Right cardiac atrium (tissue), 5 donors: ENCODE measurements around the gene ZNF620. TPM values are rescaled to one million over a fixed set of nuclear protein-coding genes. Genes with fewer than 3 reads are reported as not detected.
"Not testable (repeated sequence)": the region's sequence is repeated elsewhere in the genome, so short reads cannot be mapped to it uniquely, and the experiment has no call there.

ENCODE experiments used
- ATAC-seq, 2 donors: fragments of 200-7000 bp; cut with Tn5 transposase; one replicate each; pipeline versions ENCODE4 v1.8.0 to v1.9.1; 2020; ENCODE audit warnings: moderate library complexity in 2 of 2, mild to moderate bottlenecking in 1 of 2
- DNase-seq, 3 donors: peaks; one replicate each; pipeline ENCODE4 v3.0.0-alpha.2; 2020
- H3K27ac ChIP-seq: one replicate; pipeline ENCODE4 v1.5.1; 2013; ENCODE audit warnings: mild to moderate bottlenecking, low read length, control low read depth, moderate library complexity
- H3K27me3 ChIP-seq: one replicate; pipeline ENCODE4 v1.6.1; 2013; ENCODE audit not compliant: control insufficient read depth, insufficient read depth
- H3K4me1 ChIP-seq: one replicate; pipeline ENCODE4 v1.6.1; 2013; ENCODE audit warnings: low read length; ENCODE audit not compliant: control insufficient read depth, insufficient read depth
- H3K4me3 ChIP-seq: one replicate; pipeline ENCODE4 v1.5.1; 2013; ENCODE audit warnings: low read length, control low read depth
- H3K9me3 ChIP-seq: one replicate; pipeline ENCODE4 v1.6.1; 2013; ENCODE audit warnings: low read length; ENCODE audit not compliant: control insufficient read depth
- WGBS: extraction: QIAGEN DNeasy Blood & Tissue Kit; methylation state at CpG from one replicate; pipeline ENCODE4 v1.1.7; 2013; 5-methylcytosine and 5-hydroxymethylcytosine counted together
- intact Hi-C, 4 donors: fragments of 100-400 bp; cut with DNase I; formaldehyde crosslinking; loops; one replicate each; pipeline versions ENCODE4 v1.11.0 to v1.14.0; 2022 to 2023
- long read RNA-seq, 4 donors: library from polyadenylated mRNA; unstranded; transcript quantifications; one replicate each; pipeline ENCODE4 v2.0.0, GENCODE V29; 2020 to 2021
- polyA plus RNA-seq: library from polyadenylated mRNA; stranded (reverse); fragments of 200-250 nt; gene quantifications from one replicate; pipeline ENCODE4 v1.2.3, GENCODE V29; 2013
- total RNA-seq, 4 donors: library from RNA; stranded (reverse); fragmentation: NEBNext Ultra II Directional; extraction: Animal tissue kit (Norgen Biotek cat#: 25700); gene quantifications; one replicate each; pipeline ENCODE4 v1.2.1, GENCODE V29; 2021
- donor health status: healthy with polysubstance abuse.
- donor health status: DM: no; HTN: yes; CAD: no.
- donor health status: DM: no; HTN: no; CAD: no.
- donor health status: DM: no; HTN: yes; CAD: no; lungs with severe emphysema.
- donor health status: DM: yes; HTN: yes; CAD: no.

The ZNF620 gene
- 1 to 10 TPM; 3.1 to 4.3 (median 3.3) TPM for total RNA-seq
- polyA plus RNA-seq, result 2.1 TPM
- long read RNA-seq, donor 1, partial matches to known transcripts, result 0 of 4 reads
- long read RNA-seq, donor 1, other reads (novel, unspliced or antisense), result 2 of 4 reads
- long read RNA-seq, donor 2, result 0 reads
- long read RNA-seq, donor 3, transcript ZNF620-201 (5 exons, 3,291 nt), result major isoform, 5 of 15 reads
- long read RNA-seq, donor 3, partial matches to known transcripts, result 1 of 15 reads
- long read RNA-seq, donor 3, other reads (novel, unspliced or antisense), result 6 of 15 reads
- long read RNA-seq, donor 4, partial matches to known transcripts, result 0 of 2 reads
- long read RNA-seq, donor 4, other reads (novel, unspliced or antisense), result 1 of 2 reads

- H3K27ac ChIP-seq, result peak within 1 kb of the TSS; percentile 83
- H3K4me3 ChIP-seq, result peak within 1 kb of the TSS; percentile 82
- no peaks in the 10 kb centered on the region for H3K9me3 ChIP-seq
- DNase-seq, result peak; percentile 80 to 90 (median 87)
- peak; percentile 94 to 96 for ATAC-seq
- peaks cover 3% of the 10 kb centered on the region for H3K4me1 ChIP-seq
- intact Hi-C loops, result no loop called here
- no peaks in the 10 kb centered on the region for H3K27me3 ChIP-seq
- 6% methylated on average over 44 of the region's 44 CpGs for WGBS
Observed at GRCh38 chr3:40505599-40506462, at the start of gene ZNF620. ZNF620 (plus strand) TSS chr3:40506039; CDS start chr3:40506353, 314 bp downstream.

GRCh38 chr3:40456279-40456939 is 49.4 kb upstream of the ZNF620 start:
- peak overlapping the region; percentile 43 for H3K4me3 ChIP-seq
- intact Hi-C loops, result loop anchor here in 1 of 4 donors (10.0 kb wide), 1 partner anchor 132 kb away; no protein-coding TSS in a partner anchor
- no peaks in the 10 kb centered on the region for H3K27me3 ChIP-seq
- DNase-seq (peak in 1 of 3 donors; percentile 56), ATAC-seq (no peak)
- no peaks in the 10 kb centered on the region for H3K9me3 ChIP-seq
- peaks cover under 1% of the 10 kb centered on the region for H3K4me1 ChIP-seq
- 50% methylated on average over 29 of the region's 29 CpGs for WGBS
- no peak overlapping the region for H3K27ac ChIP-seq

GRCh38 chr3:40456940-40457823 is 48.7 kb upstream of the ZNF620 start, which contains the start of gene RPL14:
RPL14 (plus strand) TSS chr3:40457339; CDS start chr3:40457472, 133 bp downstream.
- Histone ChIP-seq H3K4me3 (peak within 1 kb of the TSS; percentile 43), H3K27me3 (no peaks in the 10 kb centered on the region), H3K9me3 (no peaks in the 10 kb centered on the region), H3K4me1 (no peaks in the 10 kb centered on the region), H3K27ac (peak within 1 kb of the TSS; percentile 42)
- ATAC-seq, result peak; percentile 93 to 95
- whole genome bisulfite sequencing, result under 1% methylated on average over 79 of the region's 79 CpGs
- peak; percentile 97 to 98 (median 98) for DNase-seq
- intact Hi-C loops, result loop anchor here in 1 of 4 donors (10.0 kb wide), 1 partner anchor 132 kb away; no protein-coding TSS in a partner anchor

GRCh38 chr3:40458473-40458872 is 47.4 kb upstream of the ZNF620 start:
- H3K4me1 ChIP-seq, result no peaks in the 10 kb centered on the region
- 91% methylated on average over 4 of the region's 4 CpGs for WGBS
- ATAC-seq (no peak), DNase-seq (no peak)
- H3K27me3 ChIP-seq, result no peaks in the 10 kb centered on the region
- H3K4me3 ChIP-seq, result peak overlapping the region; percentile 43
- no peak overlapping the region for H3K27ac ChIP-seq
- intact Hi-C loops, result loop anchor here in 1 of 4 donors (10.0 kb wide), 1 partner anchor 134 kb away; no protein-coding TSS in a partner anchor
- H3K9me3 ChIP-seq, result no peaks in the 10 kb centered on the region

GRCh38 chr3:40460481-40460880 is 45.4 kb upstream of the ZNF620 start:
- H3K4me3 ChIP-seq, ATAC-seq, intact Hi-C loops, H3K27me3 ChIP-seq, H3K27ac ChIP-seq, H3K4me1 ChIP-seq, H3K9me3 ChIP-seq, DNase-seq: not testable (repeated sequence)
- 85% methylated on average over 6 of the region's 6 CpGs for WGBS

- Histone ChIP-seq H3K4me3 (no peak overlapping the region), H3K27me3 (no peaks in the 10 kb centered on the region), H3K4me1 (no peaks in the 10 kb centered on the region), H3K9me3 (no peaks in the 10 kb centered on the region), H3K27ac (no peak overlapping the region)
- ATAC-seq (no peak), DNase-seq (no peak)
- WGBS, result 63% methylated on average over 3 of the region's 3 CpGs
- intact Hi-C loops, result no loop called here
Observed at GRCh38 chr3:40461161-40461560, 44.7 kb upstream of the ZNF620 start.

GRCh38 chr3:40462838-40463237 is 43.0 kb upstream of the ZNF620 start:
- H3K9me3 ChIP-seq, intact Hi-C loops, H3K27ac ChIP-seq, H3K4me1 ChIP-seq, H3K27me3 ChIP-seq, H3K4me3 ChIP-seq, DNase-seq, ATAC-seq: not testable (repeated sequence)
- 96% methylated on average over 7 of the region's 7 CpGs for WGBS

GRCh38 chr3:40463579-40463978 is 42.3 kb upstream of the ZNF620 start:
- Histone ChIP-seq H3K27me3 (no peaks in the 10 kb centered on the region), H3K27ac (no peak overlapping the region), H3K4me3 (no peak overlapping the region), H3K4me1 (no peaks in the 10 kb centered on the region), H3K9me3 (no peaks in the 10 kb centered on the region)
- 87% methylated on average over 2 of the region's 2 CpGs for WGBS
- intact Hi-C loops, result no loop called here
- no peak for DNase-seq
- no peak for ATAC-seq

GRCh38 chr3:40464339-40465110 is 41.3 kb upstream of the ZNF620 start:
- ATAC-seq, result no peak
- Histone ChIP-seq H3K27ac (no peak overlapping the region), H3K4me3 (no peak overlapping the region), H3K27me3 (no peaks in the 10 kb centered on the region), H3K4me1 (no peaks in the 10 kb centered on the region), H3K9me3 (no peaks in the 10 kb centered on the region)
- intact Hi-C loops, result no loop called here
- 64% methylated on average over 9 of the region's 9 CpGs for WGBS
- no peak for DNase-seq
